Neuron (in vitro differentiated cells): ENCODE measurements around the gene VPS35L.

ENCODE experiments used
- H2AFZ ChIP-seq: one replicate; pipeline ENCODE4 v1.6.1; 2013; ENCODE audit warnings: low read depth, mild to moderate bottlenecking, inconsistent platforms, low read length, moderate library complexity
- H3K27me3 ChIP-seq: one replicate; pipeline ENCODE4 v1.6.1; 2013; ENCODE audit warnings: low read length; ENCODE audit not compliant: insufficient read depth
- H3K36me3 ChIP-seq: one replicate; pipeline ENCODE4 v1.6.1; 2013; ENCODE audit warnings: low read length; ENCODE audit not compliant: insufficient read depth
- H3K4me1 ChIP-seq: one replicate; pipeline ENCODE4 v1.6.1; 2013; ENCODE audit warnings: low read length; ENCODE audit not compliant: insufficient read depth
- H3K4me3 ChIP-seq: 2 replicates; pipeline ENCODE4 v1.5.1; 2013; ENCODE audit warnings: mild to moderate bottlenecking, low read length, moderate library complexity
- H3K9me3 ChIP-seq: one replicate; pipeline ENCODE4 v1.6.1; 2013; ENCODE audit warnings: low read length

VPS35L gene

DNA sequence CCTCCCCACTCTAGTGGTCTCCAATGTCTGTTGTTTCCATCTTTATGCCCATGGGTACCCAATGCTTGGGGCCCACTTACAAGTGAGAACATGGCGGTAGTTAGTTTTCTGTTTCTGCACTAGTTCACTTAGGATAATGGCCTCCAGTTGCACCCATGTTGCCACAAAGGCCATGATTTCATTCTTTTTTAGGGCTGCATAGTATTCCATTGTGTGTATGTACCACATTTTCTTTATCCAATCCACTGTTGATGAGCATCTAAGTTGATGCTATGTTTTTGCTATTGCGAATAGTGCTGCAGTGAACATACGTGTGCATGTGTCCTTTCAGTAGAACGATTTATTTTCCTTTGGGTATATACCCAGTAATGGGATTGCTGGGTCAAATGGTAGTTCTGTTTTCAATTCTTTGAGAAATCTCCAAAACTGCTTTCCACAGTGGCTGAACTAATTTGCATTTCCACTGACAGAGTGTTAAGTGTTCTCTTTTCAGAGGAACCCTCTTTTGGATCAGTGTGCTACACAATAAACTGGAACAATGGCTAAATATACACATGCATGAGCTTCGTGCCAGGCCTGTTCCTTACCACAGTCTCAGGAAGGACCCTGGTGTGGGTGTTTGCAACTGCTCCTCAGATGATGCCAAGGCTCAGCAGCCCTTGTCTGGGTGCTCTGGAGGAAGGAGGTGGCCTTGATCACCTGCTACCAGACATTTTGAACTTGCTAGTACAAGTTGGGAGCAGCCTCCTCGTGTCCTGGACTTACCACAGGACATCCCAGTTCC is 128.1 kb downstream of the VPS35L start:
- no peak overlapping the region for H2AFZ ChIP-seq

DNA sequence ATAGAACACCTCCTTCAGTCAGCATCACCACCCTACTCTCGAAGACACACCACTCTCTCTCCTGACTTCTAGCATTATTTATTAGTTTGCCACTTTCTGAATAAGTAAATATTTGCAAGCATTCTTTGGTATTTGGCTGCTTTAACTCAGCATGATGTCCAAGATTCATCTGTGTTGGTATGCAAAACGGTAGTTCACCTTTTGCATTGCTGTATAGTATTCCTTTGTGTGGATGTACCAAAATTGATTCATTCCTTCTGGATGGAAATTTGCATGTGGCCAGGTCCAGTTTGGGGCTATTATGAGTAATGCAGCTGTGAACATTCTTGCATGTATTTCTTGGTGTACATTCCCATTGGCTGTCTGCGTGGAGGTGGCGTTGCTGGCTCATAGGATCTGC is 129.7 kb downstream of the VPS35L start:
- no peaks in the 10 kb centered on the region for H3K27me3 ChIP-seq
- peaks cover 12% of the 10 kb centered on the region for H3K4me1 ChIP-seq
- peaks cover 41% of the 10 kb centered on the region for H3K36me3 ChIP-seq
- H3K4me3 ChIP-seq: no peak overlapping the region
- H3K9me3 ChIP-seq: peaks cover 14% of the 10 kb centered on the region
- no peak overlapping the region for H2AFZ ChIP-seq

More for the DNA sequence above, 128.1 kb downstream of the VPS35L start:
- H3K9me3 ChIP-seq: peaks cover 14% of the 10 kb centered on the region
- H3K4me1 ChIP-seq: peaks cover 12% of the 10 kb centered on the region
- peaks cover 45% of the 10 kb centered on the region for H3K36me3 ChIP-seq
- no peaks in the 10 kb centered on the region for H3K27me3 ChIP-seq
- no peak overlapping the region for H3K4me3 ChIP-seq

DNA sequence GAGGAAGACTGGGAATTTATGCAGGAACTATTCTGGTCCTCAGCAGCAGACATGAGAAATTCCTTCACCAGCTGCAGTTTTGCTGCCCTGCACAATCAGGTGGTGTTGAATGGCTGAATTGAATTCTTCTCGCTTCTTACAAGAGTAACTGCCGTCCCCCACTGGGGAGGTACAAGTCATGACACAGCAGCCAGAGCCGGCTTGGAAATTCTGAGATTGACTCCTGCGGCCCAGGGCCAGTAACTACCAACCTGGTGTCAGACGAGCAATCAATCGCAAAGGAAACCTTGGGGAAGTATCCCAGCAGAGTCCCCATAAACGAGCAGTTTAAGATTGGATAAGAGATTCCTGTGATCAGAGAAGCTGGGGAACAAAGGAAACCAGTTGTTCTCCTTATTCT is 131.8 kb downstream of the VPS35L start:
- H3K36me3 ChIP-seq: peaks cover 46% of the 10 kb centered on the region
- no peak overlapping the region for H2AFZ ChIP-seq
- H3K9me3 ChIP-seq: peaks cover 14% of the 10 kb centered on the region
- peaks cover 12% of the 10 kb centered on the region for H3K4me1 ChIP-seq
- H3K27me3 ChIP-seq: no peaks in the 10 kb centered on the region
- no peak overlapping the region for H3K4me3 ChIP-seq

DNA sequence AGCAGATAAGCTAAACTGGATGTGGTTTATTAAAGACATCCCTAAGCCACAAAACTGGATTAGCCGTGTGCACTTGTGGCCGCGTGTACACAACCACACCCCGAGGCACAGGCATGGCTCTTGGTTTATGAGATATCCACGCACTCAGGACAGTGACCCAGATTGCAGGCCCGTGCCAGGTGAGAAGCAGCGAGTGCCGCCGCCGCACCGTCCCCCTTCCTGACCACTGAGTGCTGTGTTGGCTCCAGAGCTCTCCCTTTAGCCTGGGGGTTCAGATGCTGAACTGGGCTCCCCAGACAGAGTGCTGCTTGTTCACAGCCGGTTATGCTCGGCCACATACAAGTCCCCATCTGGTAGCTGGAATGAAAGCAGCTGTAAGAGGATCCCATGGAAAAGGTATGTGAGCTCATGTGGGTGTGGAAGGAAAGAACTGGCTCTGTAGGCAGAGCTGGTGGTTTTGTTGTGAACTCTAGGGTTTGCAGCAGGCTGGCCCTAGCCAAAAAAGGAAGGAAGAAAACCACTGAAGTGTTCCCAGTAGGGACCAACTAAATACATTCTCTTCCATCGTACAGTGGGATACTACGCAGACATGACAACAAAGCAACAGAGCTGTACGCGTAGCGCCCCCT is 133.0 kb downstream of the VPS35L start:
- Histone ChIP-seq H3K9me3 (peaks cover 11% of the 10 kb centered on the region), H3K36me3 (peaks cover 42% of the 10 kb centered on the region)

DNA sequence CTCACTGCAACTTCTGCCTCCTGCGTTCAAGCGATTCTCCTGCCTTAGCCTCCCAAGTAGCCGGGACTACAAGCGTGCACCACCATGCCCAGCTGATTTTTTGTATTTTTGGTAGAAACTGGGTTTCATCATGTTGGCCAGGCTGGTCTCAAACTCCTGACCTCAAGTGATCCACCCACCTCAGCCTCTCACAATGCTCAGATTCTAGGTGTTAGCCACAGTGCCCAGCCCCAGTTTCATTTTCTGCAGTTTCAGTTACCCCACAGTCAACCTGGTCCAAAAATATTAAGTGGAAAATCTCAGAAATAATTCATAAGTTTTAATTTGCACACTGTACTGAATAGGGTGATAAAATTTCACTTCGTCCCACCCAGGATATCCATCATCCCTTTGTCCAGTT is 133.8 kb downstream of the VPS35L start:
- H3K4me3 ChIP-seq: no peak overlapping the region
- peaks cover 12% of the 10 kb centered on the region for H3K4me1 ChIP-seq
- H3K27me3 ChIP-seq: no peaks in the 10 kb centered on the region
- H2AFZ ChIP-seq: no peak overlapping the region
- peaks cover 37% of the 10 kb centered on the region for H3K36me3 ChIP-seq
- peaks cover 5% of the 10 kb centered on the region for H3K9me3 ChIP-seq

More for the DNA sequence above, 133.0 kb downstream of the VPS35L start:
- Histone ChIP-seq H3K4me3 (no peak overlapping the region), H2AFZ (no peak overlapping the region), H3K27me3 (no peaks in the 10 kb centered on the region), H3K4me1 (peaks cover 12% of the 10 kb centered on the region)

DNA sequence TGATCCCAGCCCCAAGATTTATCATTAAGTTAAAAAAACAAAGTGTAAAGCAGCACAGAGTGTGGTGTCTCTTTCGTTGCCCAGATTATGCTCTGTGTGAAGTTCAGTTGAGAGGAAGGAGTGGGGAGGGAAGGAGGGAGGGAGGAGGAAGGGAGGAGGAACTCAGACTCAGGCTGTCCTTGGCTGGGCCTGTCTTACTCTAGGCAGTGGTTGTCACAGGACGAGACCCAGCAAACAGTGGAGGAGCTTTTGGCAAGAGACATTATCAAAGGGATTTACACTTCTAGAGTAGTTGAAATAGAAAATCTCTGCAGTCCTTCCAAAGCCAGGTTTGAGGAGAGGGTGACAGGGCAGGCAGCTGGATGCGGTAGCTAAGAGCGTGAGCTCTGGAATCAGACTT is 134.7 kb downstream of the VPS35L start:
- H3K4me3 ChIP-seq: no peak overlapping the region
- peaks cover 2% of the 10 kb centered on the region for H3K9me3 ChIP-seq
- no peaks in the 10 kb centered on the region for H3K27me3 ChIP-seq
- no peak overlapping the region for H2AFZ ChIP-seq
- peaks cover 12% of the 10 kb centered on the region for H3K4me1 ChIP-seq
- peaks cover 30% of the 10 kb centered on the region for H3K36me3 ChIP-seq

DNA sequence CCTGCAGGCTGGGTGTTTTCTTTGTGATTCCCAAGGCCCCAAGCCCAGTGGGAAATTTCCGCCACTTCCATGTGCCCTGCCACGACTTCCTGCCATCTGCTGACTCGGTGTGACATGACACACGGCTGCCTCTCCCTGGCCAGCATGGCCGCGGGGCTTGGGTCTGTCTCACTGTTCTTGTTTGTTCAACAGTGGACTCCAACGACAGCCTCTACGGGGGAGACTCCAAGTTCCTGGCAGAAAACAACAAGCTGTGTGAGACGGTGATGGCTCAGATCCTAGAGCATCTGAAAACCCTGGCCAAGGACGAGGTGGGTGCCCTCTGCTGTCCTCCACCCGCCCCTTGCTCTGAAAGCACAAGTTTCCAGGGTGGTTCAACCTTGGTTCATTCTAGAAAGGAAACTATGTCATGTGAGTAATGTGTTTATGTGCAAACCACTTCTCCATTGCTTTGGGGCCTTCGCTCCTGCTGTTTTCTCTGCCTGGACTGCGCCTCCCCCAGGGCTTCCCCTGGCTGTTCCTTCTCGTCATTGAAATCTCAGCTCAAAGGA is 135.7 kb downstream of the VPS35L start:
- H3K4me1 ChIP-seq: peaks cover 9% of the 10 kb centered on the region
- no peaks in the 10 kb centered on the region for H3K9me3 ChIP-seq
- peaks cover 25% of the 10 kb centered on the region for H3K36me3 ChIP-seq
- no peak overlapping the region for H2AFZ ChIP-seq
- H3K27me3 ChIP-seq: no peaks in the 10 kb centered on the region
- no peak overlapping the region for H3K4me3 ChIP-seq

DNA sequence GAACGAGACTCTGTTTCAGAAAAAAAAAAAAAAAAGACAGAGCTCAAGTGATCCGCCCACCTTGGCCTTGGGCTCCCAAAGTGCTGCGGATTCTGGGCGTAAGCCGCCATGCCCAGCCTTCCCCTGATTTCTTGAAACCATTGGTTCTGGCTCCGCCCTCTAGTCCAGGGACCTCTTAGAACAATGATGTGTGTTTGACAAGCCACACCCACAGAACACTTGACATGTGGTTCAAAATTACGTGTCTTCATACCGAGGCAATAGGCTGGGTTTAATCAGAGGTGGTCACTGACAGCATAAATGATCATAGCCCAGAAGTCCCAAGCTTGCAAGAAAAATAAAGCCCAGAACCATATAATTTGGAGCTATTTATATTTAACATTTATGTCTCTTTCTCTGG is 139.5 kb downstream of the VPS35L start:
- Histone ChIP-seq H3K27me3 (no peaks in the 10 kb centered on the region), H3K4me3 (no peak overlapping the region), H3K36me3 (peaks cover 59% of the 10 kb centered on the region), H3K4me1 (no peaks in the 10 kb centered on the region), H3K9me3 (no peaks in the 10 kb centered on the region), H2AFZ (no peak overlapping the region)

DNA sequence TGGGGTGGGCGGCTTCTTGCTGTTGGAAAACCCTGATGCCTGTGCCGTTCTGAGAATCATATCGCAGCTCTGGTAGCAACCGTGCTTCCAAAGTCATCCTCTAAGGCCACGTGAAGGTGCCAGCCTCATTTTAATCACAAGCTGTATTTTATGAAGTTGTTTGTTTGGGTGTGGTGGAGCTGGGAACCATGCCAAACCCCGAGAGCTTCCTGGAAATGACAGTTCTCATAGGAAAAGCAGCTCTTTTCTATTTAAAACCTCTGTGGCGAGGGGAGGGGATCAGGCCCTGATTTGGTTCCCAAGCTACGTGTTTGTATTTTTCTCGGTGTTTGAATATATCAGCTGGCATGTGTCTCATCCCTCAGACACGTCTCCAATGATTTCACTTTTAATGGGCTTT is 140.8 kb downstream of the VPS35L start:
- no peak overlapping the region for H2AFZ ChIP-seq
- H3K9me3 ChIP-seq: no peaks in the 10 kb centered on the region
- no peaks in the 10 kb centered on the region for H3K4me1 ChIP-seq
- no peak overlapping the region for H3K4me3 ChIP-seq
- H3K27me3 ChIP-seq: no peaks in the 10 kb centered on the region
- peaks cover 70% of the 10 kb centered on the region for H3K36me3 ChIP-seq

DNA sequence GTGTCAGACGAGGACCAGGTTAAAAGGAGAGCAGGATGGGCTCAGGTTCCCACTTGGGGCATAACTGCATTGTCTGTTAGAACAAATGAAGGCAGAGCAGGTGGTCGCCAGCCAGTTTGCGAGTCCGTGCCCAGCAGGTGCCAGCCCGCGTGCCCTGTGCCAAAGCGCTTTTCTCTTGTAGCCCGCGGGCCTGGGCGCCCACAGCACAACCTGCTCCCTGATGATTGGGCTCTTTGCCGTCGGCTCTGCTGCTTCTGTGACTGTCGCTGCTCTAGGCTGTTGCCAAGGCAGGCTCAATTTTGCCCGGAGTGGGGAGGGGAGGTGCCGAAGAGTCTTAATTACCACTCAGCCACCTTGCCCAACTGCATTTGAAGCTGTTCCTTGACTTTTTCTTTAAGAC is 141.5 kb downstream of the VPS35L start:
- H3K36me3 ChIP-seq: peaks cover 67% of the 10 kb centered on the region

DNA sequence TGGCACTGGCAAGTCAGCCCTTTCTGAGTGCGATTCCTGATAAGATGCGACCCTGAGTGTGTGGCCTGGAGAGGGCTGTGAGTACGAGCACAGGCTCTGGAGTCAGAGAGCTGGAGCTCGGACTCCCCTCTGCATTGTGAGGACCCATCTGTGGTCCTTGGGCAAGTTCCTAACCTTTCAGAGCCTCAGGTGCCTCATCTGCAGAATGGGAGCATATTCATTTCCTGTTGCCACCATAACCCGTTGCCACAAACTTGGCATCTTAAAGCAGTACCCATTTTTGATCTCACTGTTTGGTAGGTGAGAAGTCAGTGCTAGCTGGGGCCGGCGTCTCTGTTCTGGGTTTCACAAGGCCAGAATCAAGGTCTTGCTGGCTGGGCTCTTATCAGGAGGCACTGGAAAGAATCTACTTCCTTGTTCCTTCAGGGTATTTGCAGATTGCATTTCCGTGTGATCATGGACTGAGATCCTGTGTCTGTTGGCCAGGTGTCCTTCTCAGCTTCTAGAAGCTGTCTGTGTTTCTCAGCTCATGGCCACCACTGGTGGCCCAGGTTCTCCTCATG is 142.3 kb downstream of the VPS35L start:
- no peaks in the 10 kb centered on the region for H3K9me3 ChIP-seq
- H2AFZ ChIP-seq: no peak overlapping the region
- no peak overlapping the region for H3K4me3 ChIP-seq
- no peaks in the 10 kb centered on the region for H3K4me1 ChIP-seq
- peaks cover 69% of the 10 kb centered on the region for H3K36me3 ChIP-seq
- no peaks in the 10 kb centered on the region for H3K27me3 ChIP-seq

More for the DNA sequence above, 141.5 kb downstream of the VPS35L start:
- no peaks in the 10 kb centered on the region for H3K4me1 ChIP-seq
- H2AFZ ChIP-seq: no peak overlapping the region
- H3K4me3 ChIP-seq: no peak overlapping the region
- H3K27me3 ChIP-seq: no peaks in the 10 kb centered on the region
- H3K9me3 ChIP-seq: no peaks in the 10 kb centered on the region

DNA sequence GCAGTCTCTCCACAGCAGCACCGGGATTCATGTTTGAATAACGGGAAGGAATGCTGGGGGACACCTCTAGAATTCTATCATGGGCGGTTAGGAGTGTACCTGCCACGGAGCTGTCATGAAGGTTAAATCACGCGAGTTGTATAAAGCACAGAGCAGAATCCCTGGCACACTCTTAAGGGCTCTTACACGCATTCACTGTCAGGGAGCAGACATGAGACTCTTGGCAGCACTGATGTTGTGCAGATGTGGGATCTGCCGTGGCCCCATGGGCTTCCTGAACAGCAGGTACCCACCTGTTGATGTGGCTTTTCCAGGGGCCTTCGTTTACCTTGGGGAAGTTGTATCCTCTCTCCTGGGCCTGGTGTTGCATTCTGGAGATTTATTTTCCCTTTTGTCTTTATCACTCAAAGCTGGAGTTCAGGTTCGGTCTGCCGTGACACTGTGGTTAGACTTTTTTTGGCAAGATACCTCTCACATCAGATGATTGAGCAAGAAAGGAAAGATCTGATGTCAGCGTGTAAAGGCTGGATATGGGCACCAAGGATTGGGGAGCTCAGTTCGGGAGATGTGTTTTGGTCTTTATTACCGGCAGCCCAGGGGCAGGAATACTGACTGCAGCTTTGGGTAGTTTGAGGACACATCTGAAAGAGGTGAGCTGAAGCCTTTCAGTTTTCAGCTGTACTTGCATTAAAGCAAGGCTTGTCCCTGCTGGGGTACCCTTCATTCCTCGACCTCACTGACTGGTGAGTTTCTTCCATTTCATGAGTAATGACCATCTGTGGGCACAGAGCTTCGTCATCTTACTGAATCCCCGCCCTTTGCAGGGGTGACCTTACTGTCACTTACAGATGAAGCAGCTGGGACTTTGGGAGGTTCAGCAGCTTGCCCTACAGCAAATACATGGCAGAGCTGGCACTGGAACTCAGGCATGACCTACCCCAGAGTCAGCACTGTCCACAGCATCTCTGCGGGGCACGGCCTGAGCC is 143.3 kb downstream of the VPS35L start:
- Histone ChIP-seq H2AFZ (no peak overlapping the region), H3K4me1 (no peaks in the 10 kb centered on the region), H3K27me3 (no peaks in the 10 kb centered on the region), H3K9me3 (no peaks in the 10 kb centered on the region), H3K4me3 (no peak overlapping the region), H3K36me3 (peaks cover 74% of the 10 kb centered on the region)
